PC-9 (cell line): Measurements from ENCODE around the gene IDH1. TPM values are rescaled to one million over a fixed set of nuclear protein-coding genes. Genes with fewer than 3 reads are reported as not detected.

Experiments used
- BruUV-seq: library from RNA; stranded (reverse); fragments of 400-500 nt; replicated peaks from 2 replicates; lab custom pipeline; 2021; lab: Mats Ljungman, UMichigan
- CTCF ChIA-PET: fragments of 300-600 bp; sonication (Branson Sonifier 250); formaldehyde crosslinking; loops from one replicate; lab custom pipeline; 2022; ENCODE audit warnings: antibody characterized with exemption; lab: Charles Lee
- POLR2A ChIA-PET: fragments of 300-600 bp; sonication (Branson Sonifier 250); formaldehyde crosslinking; loops from one replicate; lab custom pipeline; 2022; ENCODE audit warnings: antibody characterized with exemption; ENCODE audit not compliant: unreplicated experiment; lab: Charles Lee
- DNase-seq, 2 experiments: peaks; one replicate each; pipeline versions ENCODE4 v3.0.0 to v3.0.0-alpha.2; 2015 to 2022; ENCODE audit warnings: mixed read lengths in 1 of 2
- H2AFZ ChIP-seq: fragments of 200-600 bp; sonication (generic); 2 replicates; pipeline ENCODE4 v1.8.1; 2017; ENCODE audit warnings: antibody characterized with exemption
- H3F3A ChIP-seq: fragments of 200-600 bp; sonication (generic); 2 replicates; pipeline ENCODE4 v1.8.1; 2017; ENCODE audit warnings: antibody characterized with exemption, mild to moderate bottlenecking, low read depth; ENCODE audit not compliant: insufficient read depth
- H3K27ac ChIP-seq: fragments of 200-600 bp; sonication (generic); 2 replicates; pipeline ENCODE4 v1.6.1; 2016; ENCODE audit warnings: mixed run types
- H3K27me3 ChIP-seq: fragments of 200-600 bp; sonication (generic); 2 replicates; pipeline ENCODE4 v1.6.1; 2016; ENCODE audit warnings: low read depth, mixed run types; ENCODE audit not compliant: insufficient read depth
- H3K36me3 ChIP-seq: fragments of 200-600 bp; sonication (generic); 2 replicates; pipeline ENCODE4 v1.6.1; 2016; ENCODE audit warnings: low read depth, mixed run types
- H3K4me1 ChIP-seq: fragments of 200-600 bp; sonication (generic); replicated peaks from 2 replicates; pipeline ENCODE4 v1.6.1; 2016; ENCODE audit warnings: mixed run types; ENCODE audit not compliant: insufficient read depth
- H3K4me2 ChIP-seq: fragments of 200-600 bp; sonication (generic); 2 replicates; pipeline ENCODE4 v1.6.1; 2017; ENCODE audit warnings: mixed run types
- H3K4me3 ChIP-seq: fragments of 200-600 bp; sonication (generic); 2 replicates; pipeline ENCODE4 v1.6.1; 2016; ENCODE audit warnings: mixed run types
- H3K79me2 ChIP-seq: fragments of 200-600 bp; sonication (generic); 2 replicates; pipeline ENCODE4 v1.6.1; 2017; ENCODE audit warnings: low read depth, mixed run types
- H3K9me2 ChIP-seq: fragments of 200-600 bp; sonication (generic); 2 replicates; pipeline ENCODE4 v1.8.1; 2017; ENCODE audit warnings: mild to moderate bottlenecking; ENCODE audit not compliant: insufficient read depth
- H3K9me3 ChIP-seq: fragments of 200-600 bp; sonication (generic); 2 replicates; pipeline ENCODE4 v1.8.1; 2016; ENCODE audit warnings: low read depth; ENCODE audit not compliant: insufficient read depth
- H4K20me1 ChIP-seq: fragments of 200-600 bp; sonication (generic); 2 replicates; pipeline ENCODE4 v1.8.1; 2017; ENCODE audit not compliant: insufficient read depth
- EZH2 ChIP-seq: fragments of 200-600 bp; sonication (generic); IDR thresholded peaks from 2 replicates; pipeline ENCODE4 v1.8.0; 2017; ENCODE audit warnings: antibody characterized with exemption, low read depth
- intact Hi-C: fragments of 100-400 bp; cut with micrococcal nuclease; formaldehyde crosslinking; loops from one replicate; pipeline ENCODE4 v1.10.0; 2022; ENCODE audit not compliant: unreplicated experiment
- total RNA-seq: library from RNA; stranded (reverse); gene quantifications from 2 replicates; pipeline ENCODE4 v1.2.3, GENCODE V29; 2021
- TF ChIP-seq, protein P1 (sequence below): fragments of 200-600 bp; sonication (generic); conservative IDR thresholded peaks from 2 replicates; pipeline ENCODE4 v1.6.1; 2017; ENCODE audit warnings: mixed run types, antibody characterized with exemption, mild to moderate bottlenecking, moderate library complexity

IDH1 gene
- total RNA-seq, 1 experiment from 2014 or later = 227 TPM

DNA sequence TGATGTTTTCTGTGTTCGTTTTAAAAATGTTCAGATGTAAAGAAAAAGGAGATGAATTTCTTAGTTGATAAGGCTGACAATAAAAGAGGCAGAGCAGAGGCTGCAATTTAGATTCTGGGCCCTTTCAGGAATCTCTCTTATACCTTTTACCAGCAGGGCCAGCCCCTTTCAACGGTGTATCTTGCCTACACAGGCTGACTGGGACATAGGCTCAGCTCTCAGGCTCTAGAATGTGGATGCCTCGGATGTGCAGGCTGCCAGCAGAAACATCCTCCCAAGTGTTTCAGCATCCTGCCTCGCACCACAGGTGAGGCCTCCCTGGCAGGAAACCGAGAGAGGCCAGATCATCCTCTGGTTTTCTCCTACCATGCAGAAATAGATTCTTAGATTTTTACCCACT lies 68.4 kb downstream of the IDH1 start:
- H3K27me3 ChIP-seq = no peaks in the 10 kb centered on the region
- POLR2A ChIA-PET = no interaction called here
- no peaks in the 10 kb centered on the region for H3K36me3 ChIP-seq
- no peaks in the 10 kb centered on the region for H4K20me1 ChIP-seq
- intact Hi-C loops = no loop called here
- no TSS peak for BruUV-seq
- no peak for DNase-seq
- H3K9me3 ChIP-seq = no peaks in the 10 kb centered on the region
- no peak for TF ChIP-seq EZH2
- TF ChIP-seq, protein P1, sequence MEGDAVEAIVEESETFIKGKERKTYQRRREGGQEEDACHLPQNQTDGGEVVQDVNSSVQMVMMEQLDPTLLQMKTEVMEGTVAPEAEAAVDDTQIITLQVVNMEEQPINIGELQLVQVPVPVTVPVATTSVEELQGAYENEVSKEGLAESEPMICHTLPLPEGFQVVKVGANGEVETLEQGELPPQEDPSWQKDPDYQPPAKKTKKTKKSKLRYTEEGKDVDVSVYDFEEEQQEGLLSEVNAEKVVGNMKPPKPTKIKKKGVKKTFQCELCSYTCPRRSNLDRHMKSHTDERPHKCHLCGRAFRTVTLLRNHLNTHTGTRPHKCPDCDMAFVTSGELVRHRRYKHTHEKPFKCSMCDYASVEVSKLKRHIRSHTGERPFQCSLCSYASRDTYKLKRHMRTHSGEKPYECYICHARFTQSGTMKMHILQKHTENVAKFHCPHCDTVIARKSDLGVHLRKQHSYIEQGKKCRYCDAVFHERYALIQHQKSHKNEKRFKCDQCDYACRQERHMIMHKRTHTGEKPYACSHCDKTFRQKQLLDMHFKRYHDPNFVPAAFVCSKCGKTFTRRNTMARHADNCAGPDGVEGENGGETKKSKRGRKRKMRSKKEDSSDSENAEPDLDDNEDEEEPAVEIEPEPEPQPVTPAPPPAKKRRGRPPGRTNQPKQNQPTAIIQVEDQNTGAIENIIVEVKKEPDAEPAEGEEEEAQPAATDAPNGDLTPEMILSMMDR = no peak
- CTCF ChIA-PET = no interaction called here
- H3K4me1 ChIP-seq = no peaks in the 10 kb centered on the region
- H3F3A ChIP-seq = no peaks in the 10 kb centered on the region
- H3K79me2 ChIP-seq = no peaks in the 10 kb centered on the region
- H3K27ac ChIP-seq = no peak overlapping the region
- no peak overlapping the region for H3K4me2 ChIP-seq
- no peaks in the 10 kb centered on the region for H3K9me2 ChIP-seq
- H3K4me3 ChIP-seq = no peak overlapping the region
- H2AFZ ChIP-seq = no peak overlapping the region

Other genes starting within 250 kb of the IDH1 start
- 7.7 and 8.4 TPM in 2 replicates for gene PLEKHM3, start 229.5 kb downstream of the IDH1 start, total RNA-seq
- not detected in 2 replicates for gene CRYGD, start 130.5 kb downstream of the IDH1 start, total RNA-seq
- not detected in 2 replicates for gene CRYGC, start 125.2 kb downstream of the IDH1 start, total RNA-seq
- not detected in 2 replicates for gene CRYGB, start 108.9 kb downstream of the IDH1 start, total RNA-seq
- not detected in 2 replicates for gene CRYGA, start 91.5 kb downstream of the IDH1 start, total RNA-seq
- not detected in 2 replicates for gene C2orf80, start 65.0 kb downstream of the IDH1 start, total RNA-seq
- gene PIKFYVE, start 11.2 kb upstream of the IDH1 start, total RNA-seq = 11.7 and 14.6 TPM in 2 replicates
- not detected in 2 replicates for gene PTH2R, start 151.7 kb upstream of the IDH1 start, total RNA-seq